ENCODE results near the gene QSOX2. TPM values are rescaled to one million over a fixed set of nuclear protein-coding genes. Genes with fewer than 3 reads are reported as not detected.

The QSOX2 gene
- total and polyA plus RNA-seq, 8 donors, result 1.5 to 33.5 (median 5.4) TPM

- peaks cover 0 to 9% (median 3%) of the 10 kb centered on the region in 4 donors for H3K4me1 ChIP-seq
- peaks cover 18 to 73% (median 68%) of the 10 kb centered on the region in 4 donors for H3K36me3 ChIP-seq
- peaks cover 0 to 7% (median 6%) of the 10 kb centered on the region in 4 donors for H3K9me3 ChIP-seq
- DNase-seq, result no peak
- no peak overlapping the region for H3K4me3 ChIP-seq
- WGBS, 5 donors, result 92 to 98% (median 94%) methylated on average over 17 of the region's 17 CpGs
- intact Hi-C loops (cut with DNase I; ENCODE audit: low total_unique reads), result no loop called here
- peaks cover 6 to 17% (median 15%) of the 10 kb centered on the region in 3 donors for H3K27me3 ChIP-seq
- TF ChIP-seq CTCF (IDR thresholded peaks at IDR 0.05) (no peak), POLR2A (IDR thresholded peaks at IDR 0.05) (no peak), EP300 (IDR thresholded peaks at IDR 0.05) (no peak), POLR2AphosphoS5 (IDR thresholded peaks at IDR 0.05) (no peak)
- H3K27ac ChIP-seq, result no peak overlapping the region
Measured at GRCh38 chr9:136209232-136209631, 36.4 kb downstream of the QSOX2 start.

- H3K9me3 ChIP-seq, result peaks cover 0 to 3% (median 2%) of the 10 kb centered on the region in 4 donors
- no peak for TF ChIP-seq CTCF (IDR thresholded peaks at IDR 0.05)
- TF ChIP-seq POLR2A (IDR thresholded peaks at IDR 0.05), result no peak
- TF ChIP-seq EP300 (IDR thresholded peaks at IDR 0.05), result no peak
- no peak for TF ChIP-seq POLR2AphosphoS5 (IDR thresholded peaks at IDR 0.05)
- peaks cover 9 to 22% (median 21%) of the 10 kb centered on the region in 3 donors for H3K27me3 ChIP-seq
- H3K4me3 ChIP-seq, result no peak overlapping the region
- H3K36me3 ChIP-seq, result peaks cover 12 to 67% (median 62%) of the 10 kb centered on the region in 4 donors
- 83 to 90% (median 85%) methylated on average over 7 to 17 of the region's 17 CpGs for WGBS, 5 donors
- no peak for DNase-seq
- peaks cover 0 to 9% (median 3%) of the 10 kb centered on the region in 4 donors for H3K4me1 ChIP-seq
- intact Hi-C loops (cut with DNase I; ENCODE audit: low total_unique reads), result no loop called here
- no peak overlapping the region for H3K27ac ChIP-seq
Measured at GRCh38 chr9:136208675-136209074, 36.9 kb downstream of the QSOX2 start.

GRCh38 chr9:136207616-136208015 is 38.0 kb downstream of the QSOX2 start:
- peaks cover 10 to 33% (median 31%) of the 10 kb centered on the region in 3 donors for H3K27me3 ChIP-seq
- peaks cover 6 to 56% (median 52%) of the 10 kb centered on the region in 4 donors for H3K36me3 ChIP-seq
- no peak overlapping the region for H3K4me3 ChIP-seq
- H3K4me1 ChIP-seq, result peaks cover 0 to 18% (median 3%) of the 10 kb centered on the region in 4 donors
- H3K9me3 ChIP-seq, result no peaks in the 10 kb centered on the region
- intact Hi-C loops (cut with DNase I; ENCODE audit: low total_unique reads), result no loop called here
- H3K27ac ChIP-seq, result no peak overlapping the region
- WGBS, 5 donors, result 85 to 89% (median 88%) methylated on average over 9 of the region's 9 CpGs
- no peak for DNase-seq
- no peak for TF ChIP-seq EP300 (IDR thresholded peaks at IDR 0.05)
- no peak for TF ChIP-seq POLR2A (IDR thresholded peaks at IDR 0.05)
- no peak for TF ChIP-seq POLR2AphosphoS5 (IDR thresholded peaks at IDR 0.05)
- TF ChIP-seq CTCF (IDR thresholded peaks at IDR 0.05), result no peak

- WGBS, 5 donors, result 67 to 81% (median 80%) methylated on average over 16 of the region's 16 CpGs
- no peak for TF ChIP-seq POLR2AphosphoS5 (IDR thresholded peaks at IDR 0.05)
- no peak for TF ChIP-seq POLR2A (IDR thresholded peaks at IDR 0.05)
- no peak for TF ChIP-seq CTCF (IDR thresholded peaks at IDR 0.05)
- TF ChIP-seq EP300 (IDR thresholded peaks at IDR 0.05), result no peak
- no peaks in the 10 kb centered on the region for H3K9me3 ChIP-seq
- H3K36me3 ChIP-seq, result peaks cover 2 to 49% (median 43%) of the 10 kb centered on the region in 4 donors
- no peak overlapping the region for H3K4me3 ChIP-seq
- peaks cover 0 to 25% (median 4%) of the 10 kb centered on the region in 4 donors for H3K4me1 ChIP-seq
- DNase-seq, result no peak
- H3K27me3 ChIP-seq, result peaks cover 18 to 42% (median 40%) of the 10 kb centered on the region in 3 donors
- no peak overlapping the region for H3K27ac ChIP-seq
- intact Hi-C loops (cut with DNase I; ENCODE audit: low total_unique reads), result no loop called here
Measured at GRCh38 chr9:136206602-136207275, 38.9 kb downstream of the QSOX2 start.

Data from stomach (tissue), 9 donors.